M059J (cell line): ENCODE results near the gene EP400. TPM values are rescaled to one million over a fixed set of nuclear protein-coding genes. Genes with fewer than 3 reads are reported as not detected.

ENCODE experiments used
- DNase-seq: peaks from one replicate; pipeline ENCODE4 v3.0.0-alpha.2; 2012; ENCODE audit warnings: low read depth
- total RNA-seq: library from RNA; depleted of rRNA; stranded (reverse); fragments of >200 nt; shearing (Covaris generic); gene quantifications from 2 replicates; pipeline ENCODE4 v1.2.3, GENCODE V29; 2014

EP400 gene
- total RNA-seq, 1 experiment from 2014 or later = 8.0 TPM

- DNase-seq = no peak
Observed at GRCh38 chr12:131986910-131987309, 37.2 kb downstream of the EP400 start.

GRCh38 chr12:131987552-131987951 lies 37.8 kb downstream of the EP400 start:
- DNase-seq = no peak

- DNase-seq = no peak
Observed at GRCh38 chr12:131988054-131988796, 38.5 kb downstream of the EP400 start.

- no peak for DNase-seq
Observed at GRCh38 chr12:131989021-131989420, 39.3 kb downstream of the EP400 start.

- no peak for DNase-seq
Observed at GRCh38 chr12:131990066-131990979, 40.6 kb downstream of the EP400 start.

- no peak for DNase-seq
Observed at GRCh38 chr12:131990980-131991305, 41.2 kb downstream of the EP400 start.

GRCh38 chr12:131991816-131992430 lies 42.2 kb downstream of the EP400 start:
- DNase-seq = no peak

- DNase-seq = no peak
Observed at GRCh38 chr12:131994589-131994988, 44.8 kb downstream of the EP400 start.

- no peak for DNase-seq
Observed at GRCh38 chr12:132000286-132000872, 50.6 kb downstream of the EP400 start.

- peak; percentile 46 for DNase-seq
Observed at GRCh38 chr12:132003846-132004245, 54.1 kb downstream of the EP400 start.

GRCh38 chr12:132004946-132005345 lies 55.2 kb downstream of the EP400 start:
- no peak for DNase-seq

GRCh38 chr12:132006056-132006680 lies 56.4 kb downstream of the EP400 start:
- no peak for DNase-seq

- DNase-seq = no peak
Observed at GRCh38 chr12:132007041-132007440, 57.3 kb downstream of the EP400 start.

GRCh38 chr12:132009336-132009859 lies 59.7 kb downstream of the EP400 start:
- no peak for DNase-seq

- no peak for DNase-seq
Observed at GRCh38 chr12:132012919-132013568, 63.3 kb downstream of the EP400 start.

GRCh38 chr12:132014092-132014914 lies 64.6 kb downstream of the EP400 start:
- DNase-seq = peak; percentile 36

- no peak for DNase-seq
Observed at GRCh38 chr12:132014915-132015280, 65.2 kb downstream of the EP400 start.

GRCh38 chr12:132015686-132016430 lies 66.1 kb downstream of the EP400 start:
- DNase-seq = no peak

- no peak for DNase-seq
Observed at GRCh38 chr12:132018193-132018916, 68.6 kb downstream of the EP400 start.
